Progenitor cell of endocrine pancreas (in vitro differentiated cells): ENCODE data around the gene RBM47. TPM values are rescaled to one million over a fixed set of nuclear protein-coding genes. Genes with fewer than 3 reads are reported as not detected.

ENCODE experiments used
- DNase-seq: peaks from one replicate; pipeline ENCODE4 v3.0.0; 2021; ENCODE audit warnings: low spot score; ENCODE audit not compliant: unreplicated experiment
- H3K27ac Mint-ChIP-seq: 2 replicates; pipeline ENCODE4 v1.8.0; 2021; ENCODE audit warnings: mild to moderate bottlenecking, moderate library complexity, mixed read lengths
- H3K27me3 Mint-ChIP-seq: 2 replicates; pipeline ENCODE4 v1.8.0; 2021; ENCODE audit warnings: mixed read lengths
- H3K36me3 Mint-ChIP-seq: 2 replicates; pipeline ENCODE4 v1.8.0; 2022; ENCODE audit warnings: mixed read lengths; ENCODE audit not compliant: insufficient read depth
- H3K4me1 Mint-ChIP-seq: 2 replicates; pipeline ENCODE4 v1.8.0; 2021; ENCODE audit warnings: low read depth, mixed read lengths
- H3K4me3 Mint-ChIP-seq: 2 replicates; pipeline ENCODE4 v1.8.0; 2021; ENCODE audit warnings: low read depth, mild to moderate bottlenecking, moderate library complexity, mixed read lengths
- H3K9me3 Mint-ChIP-seq: 2 replicates; pipeline ENCODE4 v1.8.0; 2021; ENCODE audit warnings: low read depth, mixed read lengths
- CTCF ChIP-seq: fragments of 200-600 bp; sonication (generic); IDR thresholded peaks from one replicate; pipeline ENCODE4 v1.5.0; 2021; ENCODE audit warnings: antibody characterized with exemption, mild to moderate bottlenecking; ENCODE audit not compliant: unreplicated experiment
- total RNA-seq: library from RNA; stranded (reverse); gene quantifications from 2 replicates; pipeline ENCODE4 v1.2.1, GENCODE V29; 2021

Gene RBM47
- total RNA-seq, 1 donor from 2014 or later, result 64.8 TPM

- no peak for TF ChIP-seq CTCF
- Mint-ChIP-seq H3K36me3 (peaks cover 7% of the 10 kb centered on the region), H3K4me3 (no peak overlapping the region), H3K9me3 (no peaks in the 10 kb centered on the region), H3K27ac (peak overlapping the region; percentile 75), H3K4me1 (peaks cover 45% of the 10 kb centered on the region), H3K27me3 (no peaks in the 10 kb centered on the region)
- no peak for DNase-seq
These were observed 171.6 kb downstream of the RBM47 start for GRCh38 chr4:40458109-40458508.

GRCh38 chr4:40455340-40455902 is 174.2 kb downstream of the RBM47 start:
- no peak overlapping the region for H3K27ac Mint-ChIP-seq
- peaks cover 39% of the 10 kb centered on the region for H3K4me1 Mint-ChIP-seq
- peaks cover 7% of the 10 kb centered on the region for H3K36me3 Mint-ChIP-seq
- TF ChIP-seq CTCF, result no peak
- H3K9me3 Mint-ChIP-seq, result no peaks in the 10 kb centered on the region
- H3K4me3 Mint-ChIP-seq, result no peak overlapping the region
- no peaks in the 10 kb centered on the region for H3K27me3 Mint-ChIP-seq
- no peak for DNase-seq

- no peak overlapping the region for H3K4me3 Mint-ChIP-seq
- H3K9me3 Mint-ChIP-seq, result no peaks in the 10 kb centered on the region
- DNase-seq, result no peak
- H3K4me1 Mint-ChIP-seq, result peaks cover 37% of the 10 kb centered on the region
- no peak for TF ChIP-seq CTCF
- peak overlapping the region; percentile 7 for H3K27ac Mint-ChIP-seq
- H3K27me3 Mint-ChIP-seq, result no peaks in the 10 kb centered on the region
- H3K36me3 Mint-ChIP-seq, result peaks cover 9% of the 10 kb centered on the region
These were observed 174.8 kb downstream of the RBM47 start for GRCh38 chr4:40454816-40455215.

GRCh38 chr4:40453912-40454311 is 175.8 kb downstream of the RBM47 start:
- Mint-ChIP-seq H3K27me3 (no peaks in the 10 kb centered on the region), H3K4me1 (peaks cover 40% of the 10 kb centered on the region), H3K36me3 (peaks cover 14% of the 10 kb centered on the region), H3K9me3 (no peaks in the 10 kb centered on the region), H3K4me3 (no peak overlapping the region), H3K27ac (peak overlapping the region; percentile 52)
- no peak for DNase-seq
- no peak for TF ChIP-seq CTCF

GRCh38 chr4:40448875-40449274 is 180.8 kb downstream of the RBM47 start:
- H3K27ac Mint-ChIP-seq, result peak overlapping the region; percentile 78
- TF ChIP-seq CTCF, result no peak
- no peak for DNase-seq
- no peak overlapping the region for H3K4me3 Mint-ChIP-seq
- H3K9me3 Mint-ChIP-seq, result no peaks in the 10 kb centered on the region
- H3K4me1 Mint-ChIP-seq, result peaks cover 33% of the 10 kb centered on the region
- H3K27me3 Mint-ChIP-seq, result no peaks in the 10 kb centered on the region
- H3K36me3 Mint-ChIP-seq, result peaks cover 16% of the 10 kb centered on the region
